ENCODE data around the gene RPLP2. TPM values are rescaled to one million over a fixed set of nuclear protein-coding genes. Genes with fewer than 3 reads are reported as not detected.

RPLP2 gene
- 310 and 345 TPM in 2 replicates for total RNA-seq

GRCh38 chr11:809287-810039, at the start of gene RPLP2:
Gene RPLP2 (plus strand): TSS chr11:809967. CDS start chr11:810235, 268 bp downstream.

GRCh38 chr11:777288-778255, 32.2 kb upstream of the RPLP2 start, which contains the start of gene GATD1:
Gene GATD1 (minus strand): TSS chr11:777487. CDS start chr11:777462, 25 bp downstream.

GRCh38 chr11:789943-790342, 19.8 kb upstream of the RPLP2 start, which contains the start of gene CEND1:
Gene CEND1 (minus strand): TSS chr11:790090. CDS start chr11:788576, 1,514 bp downstream.

GRCh38 chr11:798093-798713, 11.6 kb upstream of the RPLP2 start, which contains the start of gene SLC25A22:
Gene SLC25A22 (minus strand): TSS chr11:798281. CDS start chr11:795006, 3,275 bp downstream.

GRCh38 chr11:818396-819128, 8.8 kb downstream of the RPLP2 start, which contains the start of gene PNPLA2:
Gene PNPLA2 (plus strand): TSS chr11:818914. CDS start chr11:819719, 805 bp downstream.

GRCh38 chr11:827897-828192, 18.1 kb downstream of the RPLP2 start, which contains the start of gene CRACR2B:
Gene CRACR2B (plus strand): TSS chr11:827919. CDS start chr11:828608, 689 bp downstream.

GRCh38 chr11:832529-833113, 22.9 kb downstream of the RPLP2 start, which contains the start of gene CD151:
Gene CD151 (plus strand): TSS chr11:832952. CDS start chr11:836070, 3,118 bp downstream.

GRCh38 chr11:842370-843002, 32.7 kb downstream of the RPLP2 start, which contains the start of the genes POLR2L and TSPAN4:
Gene POLR2L (minus strand): TSS chr11:842529. CDS start chr11:842508, 21 bp downstream.
Gene TSPAN4 (plus strand): TSS chr11:842852. CDS start chr11:850305, 7,453 bp downstream.

Other genes with a start within 250 kb of the RPLP2 start
- 0.13 and 0.19 TPM in 2 replicates for gene LMNTD2, start 249.2 kb upstream of the RPLP2 start, total RNA-seq
- gene RASSF7, start 249.0 kb upstream of the RPLP2 start, total RNA-seq = 1.2 and 1.7 TPM in 2 replicates
- 21.7 and 27.9 TPM in 2 replicates for gene PHRF1, start 233.5 kb upstream of the RPLP2 start, total RNA-seq
- 8.6 and 9.8 TPM in 2 replicates for gene IRF7, start 194.0 kb upstream of the RPLP2 start, total RNA-seq
- gene CDHR5, start 185.0 kb upstream of the RPLP2 start, total RNA-seq = not detected in 2 replicates
- gene SCT, start 182.8 kb upstream of the RPLP2 start, total RNA-seq = not detected in 2 replicates
- gene DRD4, start 172.7 kb upstream of the RPLP2 start, total RNA-seq = 0.06 TPM in 1 of 2 replicates, not detected in the other
- gene DEAF1, start 114.7 kb upstream of the RPLP2 start, total RNA-seq = 31.4 and 31.7 TPM in 2 replicates
- 6.8 and 7.9 TPM in 2 replicates for gene TMEM80, start 114.2 kb upstream of the RPLP2 start, total RNA-seq
- 29.9 and 31.0 TPM in 2 replicates for gene EPS8L2, start 103.7 kb upstream of the RPLP2 start, total RNA-seq
- 163 and 213 TPM in 2 replicates for gene TALDO1, start 62.5 kb upstream of the RPLP2 start, total RNA-seq
- 21.5 and 22.3 TPM in 2 replicates for gene GATD1, start 32.5 kb upstream of the RPLP2 start, total RNA-seq
- 0.66 and 0.75 TPM in 2 replicates for gene CEND1, start 19.9 kb upstream of the RPLP2 start, total RNA-seq
- gene SLC25A22, start 11.7 kb upstream of the RPLP2 start, total RNA-seq = 7.1 and 10.7 TPM in 2 replicates
- 3.3 and 4.4 TPM in 2 replicates for gene PIDD1, start 4.7 kb upstream of the RPLP2 start, total RNA-seq
- gene PNPLA2, start 8.9 kb downstream of the RPLP2 start, total RNA-seq = 35.0 and 35.6 TPM in 2 replicates
- gene CRACR2B, start 18.0 kb downstream of the RPLP2 start, total RNA-seq = 4.6 and 4.9 TPM in 2 replicates
- 687 and 834 TPM in 2 replicates for gene CD151, start 23.0 kb downstream of the RPLP2 start, total RNA-seq
- 431 and 461 TPM in 2 replicates for gene POLR2L, start 32.6 kb downstream of the RPLP2 start, total RNA-seq
- gene TSPAN4, start 32.9 kb downstream of the RPLP2 start, total RNA-seq = 185 and 221 TPM in 2 replicates
- 38.3 and 57.1 TPM in 2 replicates for gene CHID1, start 100.8 kb downstream of the RPLP2 start, total RNA-seq
- 21.7 and 25.9 TPM in 2 replicates for gene AP2A2, start 115.9 kb downstream of the RPLP2 start, total RNA-seq
- not detected in 2 replicates for gene MUC6, start 226.8 kb downstream of the RPLP2 start, total RNA-seq